GM12891 (cell line): ENCODE measurements around the gene RNF150.

Experiments
- POLR2A ChIP-seq: IDR thresholded peaks from 2 replicates; pipeline ENCODE4 v1.6.1; 2011; ENCODE audit warnings: low read depth, low read length, control low read depth
- POLR2AphosphoS5 ChIP-seq: IDR thresholded peaks from 2 replicates; pipeline ENCODE4 v1.6.1; 2011; ENCODE audit warnings: low read depth, low read length, control low read depth
- TAF1 ChIP-seq: IDR thresholded peaks from 2 replicates; pipeline ENCODE4 v1.6.1; 2011; ENCODE audit warnings: low read depth, low read length, control low read depth

- TF ChIP-seq POLR2A: no peak
- TF ChIP-seq POLR2AphosphoS5: no peak
- no peak for TF ChIP-seq TAF1
Observed at GRCh38 chr4:141126769-141127168, 6.5 kb downstream of the RNF150 start.
